Endothelial cell of hepatic sinusoid (primary cell): ENCODE results near the gene MCEMP1.
"Not testable (repeated sequence)": the region's sequence is repeated elsewhere in the genome, so short reads cannot be mapped to it uniquely, and the experiment has no call there.

ENCODE experiments used
- in situ Hi-C: cut with HindIII; loops from 2 replicates; pipeline ENCODE4 v1.10.0; 2017; ENCODE audit warnings: low sequenced_read_pairs

MCEMP1 gene

GRCh38 chr19:7643629-7644549, 33.0 kb upstream of the MCEMP1 start:
- in situ Hi-C loops, result not testable (repeated sequence)

DNA sequence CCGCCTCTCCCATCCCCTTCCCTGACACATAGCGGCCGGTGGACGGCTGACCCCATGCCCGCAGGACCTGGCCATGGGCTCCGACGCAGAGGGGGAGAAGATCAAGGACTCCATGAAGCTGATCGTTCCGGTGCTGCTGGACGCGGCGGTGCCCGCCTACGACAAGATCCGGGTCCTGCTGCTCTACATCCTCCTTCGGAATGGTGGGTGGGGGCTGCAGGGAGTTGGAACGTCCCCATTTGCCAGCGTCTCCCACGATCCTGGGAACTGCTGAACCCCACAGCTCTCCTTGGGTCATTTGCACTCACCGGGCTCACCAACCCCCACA, 32.4 kb upstream of the MCEMP1 start:
- in situ Hi-C loops, result no loop called here

DNA sequence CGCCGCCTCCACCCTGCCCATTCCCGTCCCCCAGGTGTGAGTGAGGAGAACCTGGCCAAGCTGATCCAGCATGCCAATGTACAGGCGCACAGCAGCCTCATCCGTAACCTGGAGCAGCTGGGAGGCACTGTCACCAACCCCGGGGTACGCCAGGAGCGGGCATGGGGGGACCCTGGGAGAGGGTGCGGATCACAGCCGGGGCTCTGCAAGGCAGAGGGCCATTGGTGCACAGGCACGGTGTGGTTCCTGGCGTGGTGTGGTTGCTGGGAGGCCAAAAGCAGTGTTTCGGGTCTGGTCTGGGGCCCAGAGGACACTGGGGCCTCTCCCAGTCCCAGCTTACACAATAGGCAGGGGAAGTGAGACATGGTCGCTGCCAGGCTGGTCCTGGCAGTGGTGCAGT, 31.7 kb upstream of the MCEMP1 start:
- in situ Hi-C loops, result no loop called here

GRCh38 chr19:7645656-7646425, 31.0 kb upstream of the MCEMP1 start:
- in situ Hi-C loops, result no loop called here

DNA sequence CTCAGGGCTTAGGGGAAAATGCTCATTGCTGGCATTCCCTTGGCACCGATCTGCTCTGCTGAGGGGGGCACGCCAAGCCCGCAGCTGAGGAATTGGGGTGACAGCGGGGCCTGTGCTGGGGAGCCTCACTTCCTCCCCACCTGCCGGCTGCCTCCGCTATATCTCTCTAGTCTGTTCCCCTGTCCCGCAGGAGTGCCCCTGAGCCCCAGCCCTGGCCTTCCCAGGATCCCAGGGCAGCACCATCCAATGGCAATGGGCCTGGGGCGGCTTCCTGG, 30.5 kb upstream of the MCEMP1 start:
- in situ Hi-C loops, result no loop called here

- in situ Hi-C loops, result no loop called here
These were observed 29.7 kb upstream of the MCEMP1 start for GRCh38 chr19:7647156-7647555.

GRCh38 chr19:7648265-7649014, 28.4 kb upstream of the MCEMP1 start:
- in situ Hi-C loops, result no loop called here

- in situ Hi-C loops, result no loop called here
These were observed 26.7 kb upstream of the MCEMP1 start for GRCh38 chr19:7650148-7650547.

GRCh38 chr19:7652061-7652641, 24.7 kb upstream of the MCEMP1 start:
- in situ Hi-C loops, result no loop called here

DNA sequence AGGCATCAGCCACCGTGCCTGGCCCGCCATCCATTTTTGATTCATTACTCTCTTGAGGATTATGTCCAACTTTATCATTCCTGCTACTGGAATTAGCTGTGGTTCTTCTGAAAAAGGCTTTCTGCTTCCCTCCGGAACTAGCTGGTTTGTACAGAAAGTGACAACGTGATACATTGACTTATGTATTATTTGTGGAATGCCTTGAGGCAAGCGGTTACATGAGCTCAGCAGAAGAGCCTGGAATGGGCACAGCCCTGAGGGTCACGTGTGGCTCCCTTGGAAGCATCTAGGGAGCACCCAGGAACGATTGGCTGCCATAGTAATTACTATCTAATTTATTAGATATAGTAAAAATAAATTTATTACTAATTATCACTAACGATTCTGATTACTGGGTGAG, 22.5 kb upstream of the MCEMP1 start:
- in situ Hi-C loops, result no loop called here

GRCh38 chr19:7655581-7655980, 21.3 kb upstream of the MCEMP1 start:
- in situ Hi-C loops, result no loop called here

DNA sequence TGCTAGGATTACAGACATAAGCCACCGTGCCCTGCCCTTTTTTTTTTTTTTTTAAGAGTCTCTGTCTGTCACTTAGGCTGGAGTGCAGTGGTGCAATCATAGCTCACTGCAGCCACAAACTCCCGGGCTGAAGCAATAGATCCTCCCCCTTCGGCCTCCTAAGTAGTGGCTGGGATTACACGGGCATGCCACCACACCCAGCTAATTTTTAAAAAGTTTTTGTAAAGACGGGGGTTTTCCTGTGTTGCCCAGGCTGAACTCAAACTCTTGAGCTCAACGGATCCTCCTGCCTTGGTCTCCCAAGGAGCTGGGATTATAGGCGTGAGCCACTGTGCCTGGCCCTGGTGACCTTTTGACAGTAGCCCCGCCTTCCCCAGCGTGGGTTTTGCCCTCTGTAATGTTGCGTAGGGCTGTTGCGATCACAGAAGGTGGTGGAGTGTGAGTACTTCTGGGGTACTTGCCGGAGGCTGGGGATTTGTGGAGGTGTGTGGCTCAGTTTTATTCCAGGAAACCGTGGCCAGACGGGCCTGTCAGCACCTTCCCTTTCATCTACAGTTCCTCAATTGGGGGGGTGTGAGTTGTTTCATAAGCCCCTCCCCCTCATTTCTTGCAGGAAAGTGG, 19.6 kb upstream of the MCEMP1 start:
- in situ Hi-C loops, result no loop called here

DNA sequence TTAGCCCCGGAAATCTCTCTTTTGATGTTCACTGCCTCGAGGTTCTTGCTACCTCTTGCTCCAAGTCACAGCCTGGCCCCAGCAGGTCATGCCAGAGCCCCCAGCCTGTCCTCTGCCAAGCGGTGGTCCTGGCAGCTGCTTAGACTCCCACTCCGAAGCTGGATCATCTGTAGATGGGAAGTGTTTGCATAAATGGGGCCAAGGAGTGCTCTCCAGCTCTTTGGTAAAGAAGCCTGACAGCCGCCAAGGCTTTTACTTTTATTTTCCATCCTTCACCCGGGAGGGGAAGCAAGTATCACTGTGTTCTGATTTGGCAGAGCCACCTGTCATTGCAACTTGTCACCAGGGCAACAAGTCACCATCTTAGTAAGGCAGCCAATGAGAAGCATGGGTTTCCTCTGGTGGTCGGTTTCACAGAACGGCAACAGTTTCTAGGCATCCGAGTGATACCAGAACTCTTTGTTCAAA, 18.6 kb upstream of the MCEMP1 start:
- in situ Hi-C loops, result no loop called here

- in situ Hi-C loops, result no loop called here
These were observed 14.9 kb upstream of the MCEMP1 start for GRCh38 chr19:7661744-7662538.

- in situ Hi-C loops, result no loop called here
These were observed 14.2 kb upstream of the MCEMP1 start for GRCh38 chr19:7662657-7663056.

GRCh38 chr19:7663706-7664105, 13.2 kb upstream of the MCEMP1 start:
- in situ Hi-C loops, result no loop called here

GRCh38 chr19:7665076-7665475, 11.8 kb upstream of the MCEMP1 start:
- in situ Hi-C loops, result no loop called here

- in situ Hi-C loops, result no loop called here
These were observed 8.0 kb upstream of the MCEMP1 start, which contains the start of gene RETN for GRCh38 chr19:7668842-7669241. RETN (plus strand) TSS chr19:7669049; CDS start chr19:7669327, 278 bp downstream.

- in situ Hi-C loops, result no loop called here
These were observed 7.2 kb upstream of the MCEMP1 start for GRCh38 chr19:7669641-7670040.
